Measurements from ENCODE around the gene CARF. TPM values are rescaled to one million over a fixed set of nuclear protein-coding genes. Genes with fewer than 3 reads are reported as not detected.
"Not testable (repeated sequence)": the region's sequence is repeated elsewhere in the genome, so short reads cannot be mapped to it uniquely, and the experiment has no call there.

CARF gene
- 1 to 10 TPM; 5.2 to 6.6 TPM for total RNA-seq

DNA sequence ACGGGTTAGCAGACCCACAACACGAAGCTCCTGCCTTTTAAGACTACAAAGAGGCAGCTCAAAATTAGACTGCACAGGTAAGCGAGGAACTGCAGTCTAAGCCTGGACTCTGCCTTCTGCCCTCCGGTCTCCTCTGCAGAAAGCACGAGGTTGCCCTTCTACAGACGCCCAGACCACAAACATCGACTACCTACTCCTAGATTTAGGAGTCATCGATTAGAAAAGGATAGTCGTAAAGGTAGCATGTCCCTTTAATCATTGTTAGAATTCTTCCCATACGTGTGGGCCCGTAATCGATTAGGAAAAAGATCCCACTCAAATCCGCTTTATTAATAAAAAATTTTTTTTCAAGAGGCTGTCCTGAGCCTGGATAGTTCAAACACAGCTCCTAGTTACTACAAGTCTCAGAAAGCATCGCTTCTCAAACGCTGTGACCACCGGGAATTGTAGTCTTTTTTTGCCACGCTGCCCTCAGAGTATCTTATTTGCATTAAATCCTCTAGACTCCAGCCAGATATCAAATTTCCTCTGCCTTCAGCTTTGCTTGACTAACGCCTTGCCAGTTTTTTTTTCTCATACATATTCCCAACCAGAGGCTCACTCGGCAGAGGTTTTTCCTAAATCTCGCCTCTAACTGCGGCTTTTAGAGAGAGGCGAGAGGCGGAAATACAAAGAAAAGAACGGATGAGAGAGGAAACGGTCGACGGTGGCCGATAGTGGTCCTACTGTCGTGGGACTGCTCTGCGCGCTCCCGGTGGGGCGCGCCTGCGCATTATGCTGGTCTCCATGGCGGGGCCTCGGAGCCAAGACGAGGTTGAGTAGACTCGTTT is at the start of gene CARF, which contains the start of gene WDR12:
Gene CARF, plus strand, starts transcription at position 764 of the 830 bp plus-strand sequence. CDS start 29,628 bp downstream, outside the sequence.
Gene WDR12, minus strand, starts transcription at position 162 of the 830 bp plus-strand sequence. CDS start 197 bp downstream, outside the sequence.
- POLR2A ChIA-PET = interaction anchor here (0.6 to 2.5 kb wide), 7 partner anchors 14 to 617 kb away, joined by 3 to 16 read pairs (median 4); partner anchors contain the start of genes CYP20A1, ICA1L and NBEAL1
- CTCF ChIA-PET = interaction anchor here (0.7 to 2.0 kb wide), 4 partner anchors 55 to 433 kb away, joined by 3 to 11 read pairs (median 6); partner anchors contain the start of gene CYP20A1
- peaks cover 5% of the 10 kb centered on the region for H3K36me3 Mint-ChIP-seq
- H3K27me3 Mint-ChIP-seq = no peaks in the 10 kb centered on the region
- no peaks in the 10 kb centered on the region for H3K9me3 Mint-ChIP-seq
- peaks cover 32% of the 10 kb centered on the region for H3K4me1 Mint-ChIP-seq (ENCODE audit: low read depth)
- H3K4me3 Mint-ChIP-seq = peak within 1 kb of the TSS; percentile 98
- intact Hi-C loops (cut with micrococcal nuclease) = loop anchor here (1.0 to 10.0 kb wide), 8 partner anchors 41 to 901 kb away; partner anchors contain the start of genes ABI2, BMPR2, FAM117B and ICA1L
- peak; percentile 94 for DNase-seq
- peak within 1 kb of the TSS; percentile 93 for H3K27ac Mint-ChIP-seq

DNA sequence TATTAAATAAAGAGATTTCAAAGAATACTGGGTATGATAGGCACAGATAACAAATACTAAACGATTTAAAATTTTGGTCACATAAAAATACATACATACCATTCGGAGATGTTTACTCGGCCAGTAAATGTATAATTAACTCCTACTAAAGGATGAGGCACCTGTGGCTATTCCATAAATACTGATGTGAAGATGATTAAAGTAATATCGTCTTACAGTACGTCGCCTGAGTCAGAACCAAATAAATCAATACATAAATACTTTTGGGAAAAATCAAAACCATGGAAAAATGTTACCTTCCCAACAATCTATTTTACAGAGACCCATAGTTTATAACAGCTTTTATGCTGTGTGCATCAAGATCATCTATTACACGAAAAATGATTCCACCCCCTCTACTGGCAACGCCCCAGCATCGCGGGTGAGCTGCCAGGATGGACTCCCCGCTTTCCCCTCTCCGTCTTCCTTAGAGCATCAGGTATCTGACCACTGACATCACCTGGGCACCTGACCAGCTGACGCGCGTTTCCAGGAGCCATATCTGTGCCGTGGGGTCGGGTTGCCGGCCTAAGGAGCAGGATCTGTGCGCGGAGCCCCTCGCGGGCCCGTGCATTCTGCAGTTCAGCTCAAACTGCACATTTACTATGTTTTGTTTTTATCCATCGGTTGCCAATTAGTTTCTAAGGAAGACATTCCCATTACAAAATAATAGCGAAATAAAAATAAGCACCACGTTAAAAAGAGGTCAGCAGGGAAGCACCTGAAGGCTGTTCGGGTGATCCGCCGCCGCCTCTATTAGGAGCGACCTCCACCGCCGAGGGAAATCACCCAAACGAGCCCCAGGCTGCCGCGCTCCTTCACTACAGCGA is 41.4 kb upstream of the CARF start:
- DNase-seq = peak; percentile 81
- Mint-ChIP-seq H3K36me3 (no peaks in the 10 kb centered on the region), H3K9me3 (no peaks in the 10 kb centered on the region), H3K4me3 (peak overlapping the region; percentile 88), H3K4me1 (ENCODE audit: low read depth) (peaks cover 7% of the 10 kb centered on the region), H3K27ac (peak overlapping the region; percentile 61), H3K27me3 (no peaks in the 10 kb centered on the region)
- ChIA-PET CTCF (interaction anchor here (0.6 to 5.1 kb wide), 16 partner anchors 8 to 945 kb away, joined by 3 to 64 read pairs (median 4); no protein-coding TSS in a partner anchor), POLR2A (interaction anchor here (0.5 to 1.6 kb wide), 4 partner anchors 35 to 597 kb away, joined by 3 to 5 read pairs (median 5); partner anchors contain the start of gene FAM117B)
- intact Hi-C loops (cut with micrococcal nuclease) = loop anchor here (1.0 to 5.0 kb wide), 6 partner anchors 39 to 367 kb away; partner anchors contain the start of genes CYP20A1, FAM117B and WDR12

- peaks cover 7% of the 10 kb centered on the region for H3K4me1 Mint-ChIP-seq (ENCODE audit: low read depth)
- ChIA-PET POLR2A (interaction anchor here (1.4 to 1.6 kb wide), 2 partner anchors 39 to 236 kb away, joined by 5 read pairs; partner anchors contain the start of gene FAM117B), CTCF (interaction anchor here (0.6 to 5.1 kb wide), 11 partner anchors 9 to 944 kb away, joined by 3 to 64 read pairs (median 4); no protein-coding TSS in a partner anchor)
- peak within 1 kb of the TSS; percentile 61 for H3K27ac Mint-ChIP-seq
- peak; percentile 70 for DNase-seq
- no peaks in the 10 kb centered on the region for H3K27me3 Mint-ChIP-seq
- no peaks in the 10 kb centered on the region for H3K36me3 Mint-ChIP-seq
- H3K4me3 Mint-ChIP-seq = peak within 1 kb of the TSS; percentile 88
- intact Hi-C loops (cut with micrococcal nuclease) = loop anchor here (1.0 to 5.0 kb wide), 4 partner anchors 39 to 366 kb away; partner anchors contain the start of genes CYP20A1, FAM117B and WDR12
- no peaks in the 10 kb centered on the region for H3K9me3 Mint-ChIP-seq
Observed at GRCh38 chr2:202871300-202872141, 40.6 kb upstream of the CARF start, which contains the start of gene ICA1L. Gene ICA1L (minus strand): TSS chr2:202871766. CDS start chr2:202829009, 42,757 bp downstream.

- Mint-ChIP-seq H3K27ac (no peak overlapping the region), H3K4me1 (ENCODE audit: low read depth) (no peaks in the 10 kb centered on the region), H3K36me3 (peaks cover 9% of the 10 kb centered on the region), H3K4me3 (no peak overlapping the region), H3K9me3 (no peaks in the 10 kb centered on the region), H3K27me3 (no peaks in the 10 kb centered on the region)
- POLR2A ChIA-PET = no interaction called here
- DNase-seq = no peak
- CTCF ChIA-PET = no interaction called here
- intact Hi-C loops (cut with micrococcal nuclease) = no loop called here
Observed at GRCh38 chr2:202877699-202878098, 34.4 kb upstream of the CARF start.

DNA sequence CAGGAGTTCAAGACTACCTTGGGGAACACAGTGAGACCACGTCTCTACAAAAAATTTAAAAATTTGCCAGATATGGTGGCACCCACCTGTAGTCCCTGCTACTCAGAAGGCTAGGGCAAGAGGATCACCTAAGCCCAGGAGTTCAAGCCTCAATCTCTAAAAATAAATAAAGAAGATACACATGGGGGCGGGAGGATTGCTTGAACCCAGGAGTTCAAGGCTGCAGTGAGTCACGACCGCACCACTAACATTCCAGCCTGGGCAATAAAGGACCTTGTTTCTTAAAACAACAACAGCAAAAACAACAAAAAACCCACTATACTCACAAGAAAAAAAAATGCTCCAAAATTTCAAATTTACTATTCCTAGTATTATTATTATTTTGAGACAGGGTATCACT is 30.5 kb upstream of the CARF start:
- H3K4me1 Mint-ChIP-seq (ENCODE audit: low read depth) = no peaks in the 10 kb centered on the region
- ChIA-PET CTCF (no interaction called here), POLR2A (no interaction called here)
- intact Hi-C loops (cut with micrococcal nuclease) = no loop called here
- DNase-seq = no peak
- peaks cover 30% of the 10 kb centered on the region for H3K36me3 Mint-ChIP-seq
- H3K27ac Mint-ChIP-seq = no peak overlapping the region
- no peak overlapping the region for H3K4me3 Mint-ChIP-seq
- H3K27me3 Mint-ChIP-seq = no peaks in the 10 kb centered on the region
- H3K9me3 Mint-ChIP-seq = no peaks in the 10 kb centered on the region

DNA sequence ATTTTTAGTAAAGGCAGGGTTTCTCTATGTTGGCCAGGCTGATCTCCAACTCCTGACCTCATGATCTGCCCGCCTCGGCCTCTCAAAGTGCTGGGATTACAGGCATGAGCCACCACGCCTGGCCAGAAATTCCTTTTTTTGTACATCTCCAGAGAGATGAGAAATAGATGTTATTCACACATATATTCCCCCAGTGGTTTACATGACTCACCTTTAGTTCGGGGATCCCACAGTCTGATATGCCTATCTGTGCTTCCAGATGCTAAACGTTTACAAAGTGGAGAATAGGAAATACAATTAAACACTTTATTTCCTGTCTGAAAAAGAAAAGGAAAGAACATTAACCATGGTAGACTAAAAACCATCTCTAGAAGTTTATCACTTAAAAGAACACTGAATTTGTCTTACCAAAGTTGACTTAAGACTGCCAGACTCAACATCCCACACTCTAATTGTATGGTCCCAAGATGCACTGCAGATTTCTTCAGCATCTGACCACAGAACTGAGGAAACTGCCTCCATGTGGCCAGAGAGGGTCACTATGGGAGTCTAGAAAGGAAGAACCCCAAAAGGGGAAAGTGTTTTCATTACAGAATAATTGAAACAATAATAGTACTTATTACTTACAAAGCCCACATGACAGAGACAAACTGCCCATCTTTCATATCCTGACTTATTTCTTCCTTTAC is 27.9 kb upstream of the CARF start:
- no peak overlapping the region for H3K4me3 Mint-ChIP-seq
- ChIA-PET POLR2A (no interaction called here), CTCF (no interaction called here)
- peaks cover 39% of the 10 kb centered on the region for H3K36me3 Mint-ChIP-seq
- H3K4me1 Mint-ChIP-seq (ENCODE audit: low read depth) = no peaks in the 10 kb centered on the region
- intact Hi-C loops (cut with micrococcal nuclease) = no loop called here
- DNase-seq = no peak
- H3K27ac Mint-ChIP-seq = no peak overlapping the region
- H3K27me3 Mint-ChIP-seq = no peaks in the 10 kb centered on the region
- H3K9me3 Mint-ChIP-seq = no peaks in the 10 kb centered on the region

GRCh38 chr2:202885190-202885589 is 26.9 kb upstream of the CARF start:
- intact Hi-C loops (cut with micrococcal nuclease) = no loop called here
- H3K9me3 Mint-ChIP-seq = no peaks in the 10 kb centered on the region
- no peak overlapping the region for H3K27ac Mint-ChIP-seq
- peaks cover 39% of the 10 kb centered on the region for H3K36me3 Mint-ChIP-seq
- no peaks in the 10 kb centered on the region for H3K4me1 Mint-ChIP-seq (ENCODE audit: low read depth)
- ChIA-PET CTCF (no interaction called here), POLR2A (no interaction called here)
- H3K27me3 Mint-ChIP-seq = no peaks in the 10 kb centered on the region
- no peak overlapping the region for H3K4me3 Mint-ChIP-seq
- no peak for DNase-seq

DNA sequence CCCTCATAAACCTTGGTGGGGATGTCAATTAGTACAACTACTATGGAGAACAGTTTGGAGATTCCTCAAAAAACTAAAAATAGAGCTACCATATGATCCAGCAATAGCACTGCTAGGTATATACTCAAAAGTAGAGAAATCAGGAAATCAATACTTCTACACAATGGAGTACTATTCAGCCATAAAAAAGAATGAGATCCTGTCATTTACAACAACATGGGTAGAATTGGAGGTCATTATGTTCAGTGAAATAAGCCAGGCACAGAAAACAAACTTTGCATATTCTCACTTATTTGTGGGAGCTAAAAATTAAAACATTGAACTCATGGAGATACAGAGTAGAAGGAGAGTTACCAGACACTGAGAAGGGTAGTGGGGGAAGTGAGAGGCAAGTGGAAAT is 6.6 kb upstream of the CARF start:
- CTCF ChIA-PET; H3K9me3 Mint-ChIP-seq; H3K27ac Mint-ChIP-seq; intact Hi-C loops (cut with micrococcal nuclease); H3K27me3 Mint-ChIP-seq; H3K4me3 Mint-ChIP-seq; DNase-seq; POLR2A ChIA-PET: not testable (repeated sequence)
- Mint-ChIP-seq H3K4me1 (ENCODE audit: low read depth) (peaks cover 25% of the 10 kb centered on the region), H3K36me3 (peaks cover 34% of the 10 kb centered on the region)

GRCh38 chr2:202908186-202908585 is 3.9 kb upstream of the CARF start:
- peaks cover 3% of the 10 kb centered on the region for H3K9me3 Mint-ChIP-seq
- H3K36me3 Mint-ChIP-seq = peaks cover 31% of the 10 kb centered on the region
- peaks cover 33% of the 10 kb centered on the region for H3K4me1 Mint-ChIP-seq (ENCODE audit: low read depth)
- H3K4me3 Mint-ChIP-seq = no peak overlapping the region
- ChIA-PET POLR2A (no interaction called here), CTCF (no interaction called here)
- H3K27ac Mint-ChIP-seq = no peak overlapping the region
- DNase-seq = no peak
- H3K27me3 Mint-ChIP-seq = no peaks in the 10 kb centered on the region
- intact Hi-C loops (cut with micrococcal nuclease) = no loop called here

DNA sequence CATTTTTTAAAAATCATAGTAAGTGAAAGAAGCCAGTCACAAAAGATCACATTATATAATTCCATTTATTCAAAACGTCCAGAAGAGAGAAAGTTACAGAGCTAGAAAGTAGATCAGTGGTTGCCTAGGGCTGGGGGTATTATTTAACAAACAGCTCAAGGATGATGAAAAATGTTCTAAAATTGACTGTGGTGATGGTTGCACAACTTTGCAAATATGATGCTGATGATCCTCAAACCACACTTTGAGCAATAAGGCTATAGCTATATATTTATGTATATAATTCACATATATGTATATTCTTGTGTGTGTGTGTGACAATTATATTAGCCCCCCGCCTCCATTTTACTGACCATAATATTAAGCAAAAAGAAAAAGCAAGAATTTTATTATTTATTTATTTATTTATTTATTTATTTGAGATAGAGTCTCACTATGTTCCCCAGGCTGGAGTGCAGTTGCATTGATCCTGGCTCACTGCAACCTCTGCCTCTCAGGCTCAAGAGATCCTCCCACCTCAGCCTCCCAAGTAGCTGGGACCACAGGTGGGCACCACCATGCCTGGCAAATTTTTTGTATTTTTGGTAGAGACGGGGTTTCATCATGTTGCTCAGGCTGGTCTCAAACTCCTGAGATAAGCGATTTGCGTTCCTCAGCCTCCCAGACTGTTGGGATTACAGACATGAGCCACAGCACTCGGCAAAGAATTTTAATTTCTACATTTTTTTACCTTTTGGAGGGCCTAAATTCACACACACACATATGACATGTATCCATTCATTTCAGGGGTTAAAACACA is 2.5 kb upstream of the CARF start:
- Mint-ChIP-seq H3K4me1 (ENCODE audit: low read depth) (peaks cover 32% of the 10 kb centered on the region), H3K36me3 (peaks cover 23% of the 10 kb centered on the region), H3K9me3 (peaks cover 3% of the 10 kb centered on the region), H3K27ac (no peak overlapping the region), H3K4me3 (peak overlapping the region; percentile 98), H3K27me3 (no peaks in the 10 kb centered on the region)
- CTCF ChIA-PET = no interaction called here
- intact Hi-C loops (cut with micrococcal nuclease) = loop anchor here (2.0 to 10.0 kb wide), 5 partner anchors 39 to 903 kb away; partner anchors contain the start of genes ABI2, BMPR2, ICA1L and NOP58
- no peak for DNase-seq
- POLR2A ChIA-PET = interaction anchor here (2.5 kb wide), 1 partner anchor 329 kb away, joined by 16 read pairs; the partner anchor contains the start of gene CYP20A1
